Fibroblast of lung (primary cell): ENCODE data around the gene TEAD2. TPM values are rescaled to one million over a fixed set of nuclear protein-coding genes. Genes with fewer than 3 reads are reported as not detected.
"Not testable (repeated sequence)": the region's sequence is repeated elsewhere in the genome, so short reads cannot be mapped to it uniquely, and the experiment has no call there.

Source experiments
- DNase-seq, 2 donors: peaks; one replicate each; pipeline versions ENCODE4 v3.0.0 to v3.0.0-alpha.2; 2010; ENCODE audit warnings: low read depth in 2 of 2
- H2AFZ ChIP-seq: 2 replicates; pipeline ENCODE4 v1.5.1; 2012; ENCODE audit warnings: low read length, control low read depth, inconsistent platforms
- H3K27ac ChIP-seq: 2 replicates; pipeline ENCODE4 v1.5.1; 2011; ENCODE audit warnings: low read length, control low read depth; ENCODE audit not compliant: insufficient read depth
- H3K27me3 ChIP-seq: 2 replicates; pipeline ENCODE4 v1.5.1; 2011; ENCODE audit warnings: mild to moderate bottlenecking, low read length; ENCODE audit not compliant: control insufficient read depth, insufficient read depth
- H3K36me3 ChIP-seq: 2 replicates; pipeline ENCODE4 v1.5.1; 2011; ENCODE audit warnings: low read length; ENCODE audit not compliant: control insufficient read depth, insufficient read depth
- H3K4me1 ChIP-seq: 2 replicates; pipeline ENCODE4 v1.5.1; 2011; ENCODE audit warnings: low read length; ENCODE audit not compliant: control insufficient read depth, insufficient read depth; ENCODE audit errors: extremely low read depth
- H3K4me2 ChIP-seq: 2 replicates; pipeline ENCODE4 v1.5.1; 2011; ENCODE audit warnings: low read length, control low read depth; ENCODE audit not compliant: insufficient read depth; ENCODE audit errors: extremely low read depth
- H3K4me3 ChIP-seq, 4 experiments: fragments of 200-600 bp in 1 of 4; sonication (generic) in 1 of 4; replicated peaks in 1 of 4; 2 replicates each; pipeline ENCODE4 v1.5.1; 2011 to 2016; ENCODE audit warnings: low read length in 4 of 4, low read depth in 3 of 4, mild to moderate bottlenecking in 3 of 4, control low read depth in 2 of 4, inconsistent platforms in 1 of 4, mixed read lengths in 1 of 4; ENCODE audit not compliant: insufficient read depth in 1 of 4; ENCODE audit errors: control extremely low read depth in 1 of 4
- H3K79me2 ChIP-seq: 2 replicates; pipeline ENCODE4 v1.5.1; 2012; ENCODE audit warnings: mild to moderate bottlenecking, low read length, inconsistent platforms; ENCODE audit not compliant: control insufficient read depth, insufficient read depth
- H3K9ac ChIP-seq: 2 replicates; pipeline ENCODE4 v1.5.1; 2011; ENCODE audit warnings: mild to moderate bottlenecking, low read length, control low read depth; ENCODE audit not compliant: insufficient read depth
- H3K9me3 ChIP-seq: 2 replicates; pipeline ENCODE4 v1.5.1; 2012; ENCODE audit warnings: low read depth, low read length; ENCODE audit not compliant: control insufficient read depth, insufficient read depth
- H4K20me1 ChIP-seq: 2 replicates; pipeline ENCODE4 v1.5.1; 2011; ENCODE audit warnings: low read length; ENCODE audit not compliant: control insufficient read depth, insufficient read depth; ENCODE audit errors: extremely low read depth
- CTCF ChIP-seq, 2 donors: IDR thresholded peaks in 1 of 2; conservative IDR thresholded peaks in 1 of 2; 1 replicate in 1 of 2; 2 replicates in 1 of 2; pipeline ENCODE4 v1.5.1; 2011 to 2012; ENCODE audit warnings: low read length in 2 of 2, control low read depth in 1 of 2, inconsistent platforms in 1 of 2, low read depth in 1 of 2, mild to moderate bottlenecking in 1 of 2
- EZH2 ChIP-seq: IDR thresholded peaks from 2 replicates; pipeline ENCODE4 v1.5.1; 2012; ENCODE audit warnings: low read length, control low read depth, mild to moderate bottlenecking; ENCODE audit errors: missing control alignments
- polyA plus RNA-seq, 2 donors: library from polyadenylated mRNA; depleted of rRNA in 1 of 2; stranded (reverse) in 1 of 2; unstranded in 1 of 2; fragments of >200 nt; gene quantifications; 2 replicates each; pipeline ENCODE4 v1.2.1, GENCODE V29; 2011 to 2012; ENCODE audit warnings: missing spikeins in 1 of 2
- total RNA-seq: library from RNA; depleted of rRNA; stranded (reverse); fragments of >200 nt; gene quantifications from 2 replicates; pipeline ENCODE4 v1.2.1, GENCODE V29; 2014

Gene TEAD2
- total and polyA plus RNA-seq, 2 donors (not counting 1 experiment from before 2014, with no cell fraction given), result 19.2 to 22.7 TPM

- Histone ChIP-seq H2AFZ (no peak overlapping the region), H3K9ac (no peak overlapping the region), H3K4me1 (no peaks in the 10 kb centered on the region), H4K20me1 (no peaks in the 10 kb centered on the region), H3K79me2 (no peaks in the 10 kb centered on the region), H3K27ac (no peak overlapping the region), H3K27me3 (peaks cover 8% of the 10 kb centered on the region), H3K9me3 (no peaks in the 10 kb centered on the region), H3K4me3 (no peak overlapping the region), H3K4me2 (no peak overlapping the region), H3K36me3 (no peaks in the 10 kb centered on the region)
- no peak for DNase-seq
- TF ChIP-seq EZH2 (no peak), CTCF (conservative IDR thresholded peaks at IDR 0.05 in 1 of 2, IDR thresholded peaks at IDR 0.05 in 1 of 2; ENCODE audit: low read depth in 1 of 2, low read length in 2 of 2) (no peak)
Measured at GRCh38 chr19:49378512-49378911, 16.3 kb upstream of the TEAD2 start.

DNA sequence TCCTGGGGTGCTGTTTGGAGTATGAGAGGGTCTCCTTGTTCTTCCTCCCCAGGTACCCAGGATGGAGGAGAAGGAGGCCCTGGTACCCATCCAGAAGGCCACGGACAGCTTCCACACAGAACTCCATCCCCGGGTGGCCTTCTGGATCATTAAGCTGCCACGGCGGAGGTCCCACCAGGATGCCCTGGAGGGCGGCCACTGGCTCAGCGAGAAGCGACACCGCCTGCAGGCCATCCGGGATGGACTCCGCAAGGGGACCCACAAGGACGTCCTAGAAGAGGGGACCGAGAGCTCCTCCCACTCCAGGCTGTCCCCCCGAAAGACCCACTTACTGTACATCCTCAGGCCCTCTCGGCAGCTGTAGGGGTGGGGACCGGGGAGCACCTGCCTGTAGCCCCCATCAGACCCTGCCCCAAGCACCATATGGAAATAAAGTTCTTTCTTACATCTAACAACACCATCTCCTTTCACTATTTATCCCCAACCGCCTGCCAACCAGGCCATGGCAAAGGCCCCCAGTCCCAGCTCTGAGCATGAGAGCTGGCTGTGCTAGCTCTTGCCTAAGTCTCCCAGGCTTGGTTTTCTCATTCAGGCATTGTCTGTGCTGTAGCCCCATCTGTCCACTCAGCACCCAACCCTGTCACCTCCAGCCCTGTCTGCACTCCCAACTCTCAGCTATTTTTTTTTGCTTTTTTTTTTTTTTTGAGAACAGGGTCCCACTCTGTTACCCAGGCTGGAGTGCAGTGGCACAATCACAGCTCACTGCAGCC is 12.6 kb upstream of the TEAD2 start:
- Histone ChIP-seq H3K36me3 (no peaks in the 10 kb centered on the region), H2AFZ (no peak overlapping the region), H3K4me2 (no peak overlapping the region), H3K9ac (no peak overlapping the region), H3K9me3 (no peaks in the 10 kb centered on the region), H3K79me2 (no peaks in the 10 kb centered on the region), H4K20me1 (no peaks in the 10 kb centered on the region), H3K27me3 (peaks cover 4% of the 10 kb centered on the region), H3K4me3 (no peak overlapping the region), H3K27ac (no peak overlapping the region), H3K4me1 (no peaks in the 10 kb centered on the region)
- no peak for DNase-seq
- no peak for TF ChIP-seq CTCF (conservative IDR thresholded peaks at IDR 0.05 in 1 of 2, IDR thresholded peaks at IDR 0.05 in 1 of 2; ENCODE audit: low read depth in 1 of 2, low read length in 2 of 2)
- TF ChIP-seq EZH2, result no peak

- H3K79me2 ChIP-seq, H3K36me3 ChIP-seq, H3K27me3 ChIP-seq, DNase-seq, H3K4me3 ChIP-seq, H3K4me2 ChIP-seq, H3K27ac ChIP-seq, H3K4me1 ChIP-seq, H2AFZ ChIP-seq, H3K9me3 ChIP-seq, H3K9ac ChIP-seq, H4K20me1 ChIP-seq: not testable (repeated sequence)
Measured at GRCh38 chr19:49373174-49373573, 11.0 kb upstream of the TEAD2 start.
